Urothelium cell line (cell line): ENCODE measurements around the gene NUDT2.

Source experiments
- DNase-seq: peaks from one replicate; pipeline ENCODE4 v3.0.0; 2011; ENCODE audit warnings: low spot score, mixed read lengths
- FAIRE-seq: peaks from 2 replicates; lab custom pipeline; 2011; peaks lifted over from hg19 to GRCh38; lab: Jason Lieb, UNC

NUDT2 gene

GRCh38 chr9:34370335-34370969 is 41.1 kb downstream of the NUDT2 start:
- FAIRE-seq (no peak), DNase-seq (no peak)

DNA sequence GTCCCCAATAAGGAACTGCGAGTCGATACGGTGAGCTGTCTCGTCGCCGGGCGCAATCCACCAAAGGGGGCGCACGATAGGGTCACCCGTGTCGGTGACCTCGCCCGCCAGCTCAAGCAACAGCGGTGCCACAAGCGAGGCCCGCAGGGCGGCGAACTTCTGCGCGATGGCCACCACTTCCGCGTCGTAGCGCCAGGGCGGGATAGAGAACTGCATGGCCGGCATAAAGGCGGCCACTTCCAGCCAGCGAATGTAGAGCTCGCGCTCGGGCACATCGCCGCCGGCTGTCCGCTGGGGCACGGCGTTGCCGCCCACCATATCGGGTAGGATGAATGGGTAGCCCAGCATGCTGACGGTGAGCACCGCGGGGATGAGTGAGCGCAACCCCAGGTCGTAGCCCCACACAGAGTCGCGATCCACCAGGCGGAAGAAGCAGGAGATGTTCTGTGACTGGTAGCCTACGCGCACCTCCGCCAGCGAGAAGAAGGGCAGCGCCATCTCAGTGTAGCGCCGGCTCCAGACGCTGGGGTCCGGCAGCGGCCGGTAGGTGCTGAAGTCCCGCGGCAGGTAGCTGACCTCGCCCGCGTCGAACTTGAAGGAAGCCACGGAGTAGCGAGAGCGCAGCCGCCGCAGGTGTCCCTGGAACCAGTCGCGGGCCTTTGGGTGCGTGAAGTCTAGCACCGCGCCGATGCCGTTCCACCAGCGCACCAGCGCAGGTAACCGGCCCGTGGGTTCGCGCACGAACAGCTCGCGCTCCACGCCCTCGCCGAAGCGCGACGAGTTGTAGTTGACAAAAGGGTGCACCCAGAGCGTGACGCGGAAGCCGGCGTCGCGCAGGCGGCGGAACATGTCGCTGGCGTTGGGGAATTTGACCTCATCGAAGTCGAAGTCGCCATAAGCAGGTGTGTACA is 41.9 kb downstream of the NUDT2 start:
- no peak for DNase-seq
- peak; percentile 67 for FAIRE-seq

GRCh38 chr9:34371886-34372466 is 42.6 kb downstream of the NUDT2 start:
- no peak for DNase-seq
- no peak for FAIRE-seq

DNA sequence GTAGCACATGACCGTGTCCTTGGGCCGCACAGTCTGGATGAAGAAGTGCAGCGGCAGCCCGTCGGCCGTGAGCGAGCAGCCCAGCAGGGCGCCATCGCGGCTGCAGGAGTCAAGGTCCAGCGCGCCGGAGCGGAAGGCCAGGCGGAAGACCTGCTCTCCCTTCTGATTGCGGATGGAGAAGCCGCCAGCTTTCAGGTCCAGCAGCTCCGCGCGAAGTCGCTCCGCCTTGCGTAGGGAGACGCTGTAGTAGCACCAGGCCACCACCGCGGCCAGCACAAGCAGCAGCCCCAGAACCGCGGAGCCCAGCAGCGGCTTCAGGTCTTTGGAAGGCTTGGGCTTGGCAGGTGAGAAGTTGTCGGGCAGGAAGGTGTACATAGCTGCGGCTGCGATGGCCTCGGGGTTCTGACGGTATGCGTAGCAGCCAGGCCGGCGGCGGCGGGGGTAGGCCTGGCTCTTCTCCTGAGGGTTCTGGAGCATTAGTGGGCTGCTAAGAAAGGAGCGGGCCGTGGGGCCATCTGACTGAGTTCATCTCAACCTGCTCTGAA is 43.2 kb downstream of the NUDT2 start:
- FAIRE-seq = no peak
- DNase-seq = no peak

- FAIRE-seq (peak; percentile 65), DNase-seq (no peak)
These were observed 44.4 kb downstream of the NUDT2 start for GRCh38 chr9:34373749-34374148.

- DNase-seq (no peak), FAIRE-seq (no peak)
These were observed 45.0 kb downstream of the NUDT2 start for GRCh38 chr9:34374339-34374738.

DNA sequence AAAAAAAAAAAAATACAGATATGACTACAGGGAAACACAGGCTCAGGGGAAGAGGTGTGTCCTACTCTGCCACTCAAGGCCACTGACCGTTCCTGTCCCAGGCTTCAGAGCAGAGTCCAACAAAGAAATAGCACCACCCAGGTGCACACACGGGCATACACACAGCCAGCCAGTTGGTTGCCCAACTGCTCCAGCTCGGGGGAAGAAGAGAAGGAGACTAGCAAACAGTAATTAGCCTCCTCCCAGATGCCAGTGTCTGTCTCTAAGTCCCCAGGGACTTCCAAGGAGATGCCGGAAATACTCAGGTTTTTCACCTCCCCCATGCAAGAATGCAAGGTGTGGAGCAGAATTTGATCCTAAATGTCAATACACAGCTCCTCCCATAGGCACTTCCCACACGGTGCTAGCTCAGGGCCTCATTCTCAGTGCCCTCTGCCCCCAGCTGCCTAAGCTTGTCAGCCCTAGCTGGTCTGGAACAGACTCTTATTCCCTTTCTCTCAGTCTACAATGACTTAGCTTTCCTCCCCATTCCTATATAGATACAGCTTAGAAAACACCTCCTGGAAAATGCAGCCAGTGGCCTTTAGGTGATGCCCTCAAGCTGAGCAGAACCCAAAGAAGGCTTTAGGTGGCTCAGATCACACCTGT is 45.7 kb downstream of the NUDT2 start:
- FAIRE-seq = peak; percentile 35

GRCh38 chr9:34375901-34376595 is 46.7 kb downstream of the NUDT2 start:
- DNase-seq (peak; percentile 83), FAIRE-seq (peak; percentile 68)

More for the DNA sequence above, 45.7 kb downstream of the NUDT2 start:
- peak; percentile 47 for DNase-seq

DNA sequence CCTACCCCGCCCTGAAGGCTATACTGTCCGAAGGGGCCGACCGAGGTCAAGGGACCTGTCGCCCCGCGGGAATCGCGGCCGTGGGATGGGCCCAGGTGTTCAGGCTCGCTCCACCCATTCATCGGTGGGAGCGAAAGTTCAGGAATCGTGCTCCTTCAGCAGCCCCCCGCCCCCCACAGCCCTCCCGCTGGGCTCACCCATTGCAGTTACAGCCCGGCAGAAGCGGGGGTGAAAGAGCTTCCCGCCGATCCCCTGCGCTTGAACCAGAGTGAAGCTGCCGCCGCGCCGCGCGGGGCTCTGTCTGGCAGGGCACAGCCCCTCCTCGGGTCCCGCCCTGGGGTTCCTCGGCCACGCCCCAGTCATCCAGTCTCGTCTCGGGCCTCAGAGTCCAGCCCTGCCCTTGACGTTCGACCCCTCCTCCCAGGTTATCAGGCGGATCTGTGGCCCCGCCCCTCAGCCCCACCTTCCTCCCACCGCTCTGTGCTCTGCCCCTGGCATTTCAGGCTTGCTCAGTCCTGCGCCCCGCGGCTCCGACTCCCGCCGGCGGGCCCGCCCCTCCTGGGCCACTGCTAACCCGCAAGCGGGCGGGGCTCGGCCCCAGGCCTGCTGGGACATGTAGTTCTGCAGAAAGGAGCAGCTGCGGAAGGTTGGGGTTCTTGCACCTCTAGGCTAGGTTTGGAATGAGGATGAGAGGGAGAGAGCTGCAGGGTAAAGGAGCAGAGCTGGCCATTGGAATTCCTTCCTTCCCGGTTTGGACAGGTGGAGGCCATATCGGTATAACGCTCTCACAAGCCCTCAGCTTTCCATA is 47.4 kb downstream of the NUDT2 start, which contains the start of gene MYORG:
Gene MYORG, minus strand, starts transcription at position 303 of the 808 bp plus-strand sequence. CDS start 3,955 bp downstream, outside the sequence.
- DNase-seq (peak; percentile 100), FAIRE-seq (peak; percentile 97)

DNA sequence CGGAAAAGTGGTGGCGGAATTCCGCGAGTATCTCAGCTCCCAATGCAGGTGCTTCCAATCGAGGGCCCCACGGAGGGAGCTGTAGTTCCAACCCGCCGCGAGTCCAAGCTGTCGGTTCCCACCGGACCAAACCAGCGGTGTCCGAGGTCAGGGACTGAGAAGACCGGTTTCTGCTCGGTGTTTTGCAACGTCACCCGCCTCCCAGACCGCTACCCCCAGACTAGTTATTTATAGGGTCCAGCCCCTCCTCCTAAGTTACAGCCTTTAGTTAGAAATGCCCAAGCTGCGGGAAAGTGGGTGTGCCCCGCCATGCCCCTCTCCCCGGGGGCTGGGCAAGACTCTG is 48.0 kb downstream of the NUDT2 start:
- no peak for DNase-seq
- no peak for FAIRE-seq

DNA sequence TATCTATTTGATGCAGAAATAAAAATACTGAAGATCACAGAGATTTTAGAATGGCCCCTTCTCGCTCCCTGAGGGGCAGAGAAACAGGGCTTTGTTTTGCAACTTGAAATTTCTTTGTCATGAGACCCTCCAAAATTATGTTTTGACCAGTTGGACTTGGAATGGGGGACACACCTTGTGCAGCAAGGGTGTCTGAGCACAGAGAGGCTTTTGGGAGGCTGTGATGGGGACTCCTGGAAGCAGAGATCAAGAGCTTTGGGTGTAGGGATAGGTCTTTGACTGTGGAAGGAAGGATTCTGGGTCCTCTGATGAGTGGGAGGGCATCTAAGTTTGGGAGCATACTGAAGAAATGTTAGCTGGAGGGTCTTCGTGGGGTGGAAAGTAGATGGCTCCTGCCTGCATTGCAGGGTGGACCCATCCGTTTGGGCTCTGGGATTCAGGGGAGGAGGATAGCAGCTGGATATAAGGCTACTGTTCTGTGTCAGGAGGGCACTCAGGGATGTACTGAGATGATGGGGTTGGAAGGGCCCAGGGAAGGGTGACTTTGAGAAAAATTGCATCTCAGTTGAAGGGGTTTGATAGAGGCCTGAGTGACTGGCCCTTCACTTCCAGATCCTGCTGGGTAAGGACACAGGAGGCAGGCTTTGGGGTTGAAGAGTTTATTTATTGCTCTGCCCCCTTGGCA is 49.1 kb downstream of the NUDT2 start:
- no peak for FAIRE-seq
- no peak for DNase-seq

- FAIRE-seq (peak; percentile 95), DNase-seq (peak; percentile 89)
These were observed 50.1 kb downstream of the NUDT2 start for GRCh38 chr9:34379334-34380033.

DNA sequence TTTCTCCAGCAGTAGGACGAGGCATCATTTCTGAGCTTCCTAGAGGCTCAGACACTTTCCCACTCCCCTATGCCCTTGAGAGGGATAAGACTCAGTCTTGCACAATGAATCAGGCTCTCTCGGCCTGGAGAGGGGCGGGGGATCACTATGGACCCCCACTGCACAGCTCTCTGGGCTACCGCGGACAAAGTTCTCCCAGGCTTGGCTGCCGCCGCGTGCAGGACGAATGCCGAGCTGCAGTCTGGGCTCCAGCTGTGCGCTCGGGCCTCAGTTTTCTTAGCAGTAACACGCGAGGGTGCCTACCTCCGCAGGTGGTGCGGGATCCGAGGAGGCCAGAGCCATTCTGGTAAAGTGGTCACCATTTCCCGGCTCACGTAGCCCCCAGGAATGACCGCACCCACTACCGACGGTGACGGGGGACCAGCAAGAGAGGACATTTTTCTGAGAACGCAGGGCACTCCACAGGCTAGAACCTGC is 50.7 kb downstream of the NUDT2 start:
- FAIRE-seq (no peak), DNase-seq (no peak)

- DNase-seq = no peak
- no peak for FAIRE-seq
These were observed 51.3 kb downstream of the NUDT2 start for GRCh38 chr9:34380511-34381315.

- DNase-seq = no peak
- no peak for FAIRE-seq
These were observed 52.0 kb downstream of the NUDT2 start for GRCh38 chr9:34381323-34381722.

DNA sequence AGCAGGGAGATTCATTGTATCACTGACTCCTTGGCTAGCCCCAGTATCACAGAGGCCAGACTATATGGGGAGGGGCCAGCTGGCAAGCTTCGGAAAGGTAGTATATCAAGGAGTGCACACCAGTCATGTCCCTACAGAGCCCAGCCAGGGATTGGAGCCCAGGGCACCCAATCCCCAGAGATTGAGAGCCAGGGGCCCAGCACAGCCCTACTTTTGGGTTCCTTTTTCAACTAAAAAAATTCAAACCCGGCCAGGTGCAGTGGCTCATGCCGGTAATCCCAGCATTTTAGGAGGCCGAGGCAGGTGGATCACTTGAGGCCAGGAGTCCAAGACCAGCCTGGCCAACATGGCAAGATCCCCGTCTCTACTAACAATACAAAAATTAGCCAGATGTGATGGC is 52.7 kb downstream of the NUDT2 start:
- FAIRE-seq (no peak), DNase-seq (no peak)

DNA sequence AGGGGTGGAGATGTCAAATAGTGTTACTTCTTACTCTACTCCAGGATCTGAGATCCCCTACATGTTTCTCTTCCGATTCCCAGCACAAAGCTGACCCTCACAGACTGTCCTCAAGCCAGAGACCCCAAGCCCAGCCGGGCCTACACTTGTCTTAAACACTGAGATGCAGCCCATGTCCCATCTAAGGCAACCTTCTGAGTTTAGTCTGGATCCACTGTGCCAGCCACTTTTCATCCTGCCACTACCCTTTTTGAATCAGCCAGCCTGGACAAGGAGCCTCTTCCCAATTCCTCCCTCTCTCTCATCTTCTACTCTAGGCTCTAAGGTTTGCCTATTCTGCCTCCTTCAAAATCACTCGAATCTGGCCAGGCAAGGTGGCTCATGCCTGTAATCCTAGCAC is 53.5 kb downstream of the NUDT2 start:
- DNase-seq (no peak), FAIRE-seq (no peak)
